ENCODE data around the gene SPTBN4.
"Not testable (repeated sequence)": the region's sequence is repeated elsewhere in the genome, so short reads cannot be mapped to it uniquely, and the experiment has no call there.

The SPTBN4 gene

DNA sequence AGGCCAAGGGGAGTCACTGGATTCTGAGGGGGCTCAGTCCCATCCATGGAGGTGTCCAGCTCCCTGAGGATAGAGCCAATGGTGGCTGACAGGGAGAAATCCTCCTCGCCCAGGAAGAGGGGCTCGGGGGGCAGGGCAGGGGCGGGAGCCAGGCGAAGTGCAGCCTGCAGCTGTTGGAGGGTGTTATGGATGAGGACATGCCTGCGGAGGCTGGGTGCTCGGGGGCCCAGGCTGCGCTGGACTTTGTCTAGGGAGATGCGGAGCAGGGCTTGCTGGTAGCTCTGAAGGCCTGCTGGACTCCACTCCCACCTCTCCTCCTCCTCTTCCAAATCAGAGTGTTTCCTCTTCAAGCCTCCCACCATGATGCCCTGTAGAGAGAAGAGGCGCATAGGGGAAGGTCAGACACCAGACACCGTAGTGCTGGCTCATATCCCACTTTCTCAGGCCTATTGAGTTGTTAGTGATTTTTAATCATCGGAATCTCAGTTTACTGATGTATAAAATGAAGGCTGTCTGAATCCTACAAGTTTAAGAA, 25.0 kb upstream of the SPTBN4 start:
- DNase-seq (ENCODE audit: low spot score): no peak

- DNase-seq (ENCODE audit: low spot score): no peak
Observed at GRCh38 chr19:40442328-40443130, 24.3 kb upstream of the SPTBN4 start.

GRCh38 chr19:40443131-40443999, 23.4 kb upstream of the SPTBN4 start:
- peak; percentile 100 for DNase-seq (ENCODE audit: low spot score)

DNA sequence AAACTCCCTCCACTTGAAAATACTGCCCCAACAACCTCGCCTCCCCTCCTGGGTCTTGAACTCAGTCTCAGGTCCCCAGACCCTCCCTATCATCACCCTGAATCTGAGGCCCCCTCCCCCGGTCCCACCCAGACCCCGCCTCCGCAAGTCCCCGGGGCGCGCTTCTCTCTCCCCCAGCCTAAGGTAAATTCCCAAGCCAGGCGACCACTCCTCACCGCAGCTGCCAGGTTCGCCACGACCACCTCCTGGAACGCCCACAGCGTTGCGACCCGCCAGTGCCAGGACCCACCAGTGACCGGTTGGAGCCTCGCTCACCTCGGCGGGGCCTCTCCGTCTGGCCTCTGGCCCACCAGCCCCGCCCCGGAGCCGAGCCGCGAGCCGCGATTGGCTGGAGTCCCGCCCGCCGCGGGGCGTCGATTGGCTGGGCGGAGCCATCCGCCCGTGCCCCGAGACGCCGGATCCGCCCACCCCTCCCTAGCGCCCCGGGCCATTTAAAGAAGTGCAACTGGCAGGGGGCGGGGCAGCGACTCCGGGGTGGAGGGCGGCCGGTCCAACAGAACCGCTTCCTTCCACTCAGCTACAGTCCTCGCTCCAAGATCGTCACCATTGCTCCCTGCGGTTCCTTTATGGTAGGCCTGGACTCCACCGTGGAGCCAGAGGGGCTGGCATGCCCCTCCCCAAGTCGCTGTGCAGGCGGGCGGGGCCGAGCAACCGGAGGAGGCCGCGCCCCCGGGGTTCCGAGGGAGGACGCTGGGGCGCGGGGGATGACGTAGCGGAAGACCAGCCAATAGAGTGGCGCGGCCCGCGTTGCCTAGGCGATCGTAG, 22.6 kb upstream of the SPTBN4 start, which contains the start of gene SERTAD3:
TSS of gene SERTAD3 (minus strand) at position 336 of the 825 bp plus-strand sequence. CDS start 2,255 bp downstream, outside the sequence.
- DNase-seq (ENCODE audit: low spot score): peak; percentile 94

DNA sequence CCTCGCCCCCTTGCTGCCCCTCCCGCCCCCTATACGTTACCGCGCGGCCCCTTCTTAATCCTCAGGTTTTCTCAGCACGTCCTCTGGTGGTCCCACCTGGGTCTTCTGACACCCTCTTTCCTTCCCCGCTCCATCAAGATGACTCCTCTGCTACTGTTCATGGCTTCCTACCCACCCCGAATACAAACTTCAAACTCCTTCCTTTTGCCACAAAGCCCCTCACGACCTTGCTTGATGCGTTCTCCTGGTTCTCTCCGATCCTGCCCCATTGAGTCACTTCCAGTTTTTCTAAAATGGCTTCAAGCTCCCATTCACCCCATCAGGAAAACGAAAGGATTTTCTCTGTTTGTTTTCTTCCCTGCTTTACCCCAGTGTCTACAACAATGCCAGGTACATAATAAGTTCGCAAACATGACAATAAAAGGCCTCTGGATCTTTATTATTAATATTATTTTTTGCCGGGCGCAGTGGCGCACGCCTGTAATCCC, 21.9 kb upstream of the SPTBN4 start:
- DNase-seq (ENCODE audit: low spot score): no peak

DNA sequence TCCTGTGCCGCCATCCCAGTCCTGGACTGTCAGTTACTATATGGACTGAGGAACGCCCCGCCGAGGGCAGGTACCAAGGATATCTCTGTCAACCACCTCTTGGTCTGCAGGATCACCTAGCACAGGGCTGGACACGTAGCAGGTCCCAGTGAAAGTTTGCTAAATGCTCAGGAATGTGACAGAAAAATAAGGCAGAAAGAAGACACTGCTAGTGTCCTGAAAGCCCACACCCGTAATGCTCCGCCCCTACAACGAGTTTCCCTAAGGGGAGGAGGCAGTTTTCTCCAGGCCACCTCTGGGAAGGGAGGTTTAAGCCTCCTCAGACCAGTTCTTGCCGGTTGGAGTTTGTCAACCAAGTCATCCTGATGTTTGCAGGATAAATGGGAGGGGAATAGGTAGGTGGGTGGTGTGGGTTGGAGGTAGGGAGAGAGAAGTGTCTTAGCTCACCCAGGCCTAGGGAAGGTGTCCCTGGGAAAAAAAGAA, 21.0 kb upstream of the SPTBN4 start:
- DNase-seq (ENCODE audit: low spot score): no peak

DNA sequence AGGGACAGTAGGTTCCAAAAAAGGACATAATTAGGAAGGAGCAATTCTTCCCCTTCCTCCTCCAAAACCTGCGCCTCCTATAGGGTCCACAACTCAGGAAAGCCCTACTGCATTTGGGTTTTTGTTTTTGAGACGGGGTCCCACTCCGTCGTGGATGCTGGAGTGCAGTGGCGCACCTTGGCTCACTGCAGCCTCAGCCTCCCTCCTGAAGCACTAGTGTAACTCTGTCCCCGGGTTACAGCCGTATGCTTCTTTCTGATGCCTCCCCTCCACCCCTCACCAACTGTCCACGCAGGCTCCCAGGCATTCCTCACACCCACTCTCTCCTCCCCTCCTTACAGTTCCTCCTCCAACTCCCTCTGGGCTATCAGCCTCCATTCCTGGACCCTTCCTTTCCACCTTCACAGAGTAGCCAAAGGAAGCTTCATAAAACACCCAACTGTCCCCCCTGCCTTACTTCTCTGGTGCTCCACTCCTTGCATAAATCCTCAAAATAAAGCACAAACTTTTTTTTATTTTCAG, 20.5 kb upstream of the SPTBN4 start:
- DNase-seq (ENCODE audit: low spot score): no peak

- no peak for DNase-seq (ENCODE audit: low spot score)
Observed at GRCh38 chr19:40449506-40449905, 17.3 kb upstream of the SPTBN4 start.

DNA sequence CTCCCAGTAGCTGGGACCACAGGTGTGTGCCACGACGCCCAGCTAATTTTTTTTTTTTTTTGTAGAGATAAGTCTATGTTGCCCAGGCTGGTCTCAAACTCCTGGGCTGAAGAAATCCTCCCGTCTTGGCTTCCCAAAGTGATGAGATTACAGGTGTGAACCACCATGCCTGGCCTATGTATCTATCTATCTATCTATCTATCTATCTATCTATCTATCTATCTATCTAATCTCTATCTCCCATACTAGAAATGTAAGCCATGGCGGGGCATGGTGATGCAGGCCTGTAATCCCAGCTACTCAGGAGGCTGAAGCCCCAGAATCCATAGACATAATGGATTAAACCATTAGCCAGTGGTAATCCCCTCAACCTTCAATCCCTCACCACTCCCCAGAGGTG, 16.1 kb upstream of the SPTBN4 start:
- no peak for DNase-seq (ENCODE audit: low spot score)

- DNase-seq (ENCODE audit: low spot score): no peak
Observed at GRCh38 chr19:40452016-40452415, 14.8 kb upstream of the SPTBN4 start.

DNA sequence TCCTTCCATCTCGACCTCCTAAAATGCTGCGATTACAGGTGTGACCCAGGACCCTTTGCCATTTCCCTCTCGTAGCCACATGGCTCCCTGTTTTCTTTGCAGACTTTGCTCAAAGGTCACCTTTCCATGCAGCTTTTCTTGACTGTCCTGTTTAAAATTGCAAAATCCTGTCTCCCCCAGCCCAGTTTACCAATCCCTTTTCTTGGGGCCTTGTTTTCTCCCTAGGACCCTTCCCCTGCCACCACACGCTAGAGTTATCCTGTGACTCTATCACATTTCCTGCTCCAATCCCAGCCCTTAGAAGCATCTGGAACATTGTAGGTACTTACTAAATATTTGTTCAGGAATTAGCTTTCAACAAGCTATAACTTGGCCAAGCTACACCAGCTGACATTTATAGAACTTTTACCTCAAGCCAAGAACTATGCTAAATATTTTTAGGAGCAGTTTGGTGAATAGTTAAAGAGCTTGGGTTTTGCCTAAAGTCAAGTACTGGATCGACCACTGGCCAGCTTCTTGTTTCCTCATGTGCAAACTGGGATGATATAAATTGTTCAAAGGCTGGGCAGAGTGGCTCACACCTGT, 13.6 kb upstream of the SPTBN4 start:
- DNase-seq (ENCODE audit: low spot score): no peak

GRCh38 chr19:40453943-40454342, 12.9 kb upstream of the SPTBN4 start:
- DNase-seq (ENCODE audit: low spot score): not testable (repeated sequence)

GRCh38 chr19:40457048-40457447, 9.8 kb upstream of the SPTBN4 start:
- DNase-seq (ENCODE audit: low spot score): no peak

- no peak for DNase-seq (ENCODE audit: low spot score)
Observed at GRCh38 chr19:40457953-40458596, 8.7 kb upstream of the SPTBN4 start.

DNA sequence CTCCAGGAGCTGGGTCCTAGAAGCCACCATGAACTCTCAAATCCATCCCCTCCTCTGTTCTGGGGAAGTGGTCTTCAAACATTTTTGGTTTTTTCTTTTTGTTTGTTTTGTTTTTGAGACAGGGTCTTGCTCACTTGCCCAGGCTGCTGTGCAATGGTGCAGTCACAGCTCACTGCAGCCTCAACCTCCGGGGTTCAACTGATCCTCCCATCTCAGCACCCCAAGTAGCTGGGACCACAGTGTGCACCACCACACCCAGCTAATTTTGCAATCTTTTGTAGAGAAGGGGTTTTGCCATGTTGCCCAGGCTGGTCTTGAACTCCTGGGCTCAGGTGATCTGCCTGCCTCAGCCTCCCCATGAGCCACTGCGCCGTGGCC, 8.2 kb upstream of the SPTBN4 start:
- DNase-seq (ENCODE audit: low spot score): no peak

- DNase-seq (ENCODE audit: low spot score): no peak
Observed at GRCh38 chr19:40460185-40460584, 6.6 kb upstream of the SPTBN4 start.

DNA sequence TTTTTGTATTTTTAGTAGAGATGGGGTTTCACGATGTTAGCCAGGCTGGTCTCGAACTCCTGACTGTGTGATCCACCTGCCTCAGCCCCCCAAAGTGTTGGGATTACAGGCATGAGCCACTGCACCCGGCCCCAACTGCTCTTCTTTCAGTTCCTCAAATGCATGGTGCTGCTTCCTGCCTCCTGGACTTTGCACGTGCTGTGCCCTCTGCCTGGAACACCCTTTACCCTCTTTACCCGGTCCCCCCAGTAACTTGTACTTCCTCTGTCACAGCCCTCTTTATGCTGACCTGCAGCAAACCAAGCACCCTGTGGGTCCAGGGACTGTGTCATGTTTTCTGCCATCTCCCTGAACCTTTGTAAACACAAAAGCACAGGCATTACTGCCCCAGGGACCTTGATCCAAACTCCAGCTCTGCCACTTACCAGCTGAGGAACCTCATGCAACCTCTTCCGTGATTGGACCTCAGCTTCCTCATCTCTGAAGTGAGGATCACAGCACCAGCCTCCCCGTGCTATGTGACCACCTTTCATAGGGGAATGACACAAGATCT, 5.1 kb upstream of the SPTBN4 start:
- DNase-seq (ENCODE audit: low spot score): no peak

- DNase-seq (ENCODE audit: low spot score): not testable (repeated sequence)
Observed at GRCh38 chr19:40463587-40464037, 3.2 kb upstream of the SPTBN4 start.

- DNase-seq (ENCODE audit: low spot score): peak; percentile 59
Observed at GRCh38 chr19:40464059-40465024, 2.5 kb upstream of the SPTBN4 start.

All from CD4-positive, alpha-beta T cell treated with Interleukin-6 at 100 ng/mL for 8 hours (primary cell).